Measurements from ENCODE around the gene EGR1.
A peak's percentile ranks its signal among the peaks of the same experiment; 100 is the strongest.
"Not testable (repeated sequence)": the region's sequence is repeated elsewhere in the genome, so short reads cannot be mapped to it uniquely, and the experiment has no call there.

Gene EGR1

GRCh38 chr5:138469540-138470321 is 4.5 kb downstream of the EGR1 start:
- DNase-seq (ENCODE audit: low spot score): no peak

GRCh38 chr5:138470322-138471051 is 5.2 kb downstream of the EGR1 start:
- DNase-seq (ENCODE audit: low spot score): no peak

- DNase-seq (ENCODE audit: low spot score): no peak
These were observed 5.7 kb downstream of the EGR1 start for GRCh38 chr5:138471052-138471361.

GRCh38 chr5:138472353-138472752 is 7.1 kb downstream of the EGR1 start:
- no peak for DNase-seq (ENCODE audit: low spot score)

GRCh38 chr5:138473151-138473550 is 7.9 kb downstream of the EGR1 start:
- not testable (repeated sequence) for DNase-seq (ENCODE audit: low spot score)

GRCh38 chr5:138476918-138477317 is 11.6 kb downstream of the EGR1 start:
- DNase-seq (ENCODE audit: low spot score): no peak

GRCh38 chr5:138482638-138483037 is 17.4 kb downstream of the EGR1 start:
- no peak for DNase-seq (ENCODE audit: low spot score)

- no peak for DNase-seq (ENCODE audit: low spot score)
These were observed 23.2 kb downstream of the EGR1 start for GRCh38 chr5:138488481-138488945.

- DNase-seq (ENCODE audit: low spot score): no peak
These were observed 24.4 kb downstream of the EGR1 start for GRCh38 chr5:138489683-138490061.

GRCh38 chr5:138490648-138491283 is 25.5 kb downstream of the EGR1 start:
- peak; percentile 60 for DNase-seq (ENCODE audit: low spot score)

GRCh38 chr5:138491284-138491648 is 26.0 kb downstream of the EGR1 start:
- DNase-seq (ENCODE audit: low spot score): no peak

GRCh38 chr5:138491669-138492559 is 26.6 kb downstream of the EGR1 start:
- peak; percentile 79 for DNase-seq (ENCODE audit: low spot score)

GRCh38 chr5:138492560-138493045 is 27.3 kb downstream of the EGR1 start:
- no peak for DNase-seq (ENCODE audit: low spot score)

GRCh38 chr5:138495351-138495750 is 30.1 kb downstream of the EGR1 start:
- DNase-seq (ENCODE audit: low spot score): no peak

- DNase-seq (ENCODE audit: low spot score): no peak
These were observed 33.1 kb downstream of the EGR1 start for GRCh38 chr5:138498376-138498775.

GRCh38 chr5:138502121-138502520 is 36.8 kb downstream of the EGR1 start:
- no peak for DNase-seq (ENCODE audit: low spot score)

- DNase-seq (ENCODE audit: low spot score): no peak
These were observed 37.2 kb downstream of the EGR1 start for GRCh38 chr5:138502521-138502920.

GRCh38 chr5:138503487-138504270 is 38.4 kb downstream of the EGR1 start:
- DNase-seq (ENCODE audit: low spot score): peak; percentile 68

GRCh38 chr5:138504799-138505198 is 39.5 kb downstream of the EGR1 start:
- no peak for DNase-seq (ENCODE audit: low spot score)

GRCh38 chr5:138506370-138507306 is 41.4 kb downstream of the EGR1 start:
- DNase-seq (ENCODE audit: low spot score): no peak
